Mesendoderm (in vitro differentiated cells): ENCODE results near the gene FEZ2.

Source experiments
- DNase-seq: peaks from one replicate; pipeline ENCODE4 v3.0.0; 2013
- H2AK5ac ChIP-seq: 2 replicates; pipeline ENCODE4 v1.6.1; 2013; ENCODE audit warnings: low read length, inconsistent platforms
- H2BK120ac ChIP-seq: 2 replicates; pipeline ENCODE4 v1.6.1; 2013; ENCODE audit warnings: low read depth, mild to moderate bottlenecking, low read length, moderate library complexity, mixed read lengths
- H2BK15ac ChIP-seq: replicated peaks from 2 replicates; pipeline ENCODE4 v1.6.1; 2013; ENCODE audit warnings: low read depth, mild to moderate bottlenecking, moderate library complexity
- H2BK5ac ChIP-seq: 2 replicates; pipeline ENCODE4 v1.6.1; 2013; ENCODE audit warnings: low read length, inconsistent platforms
- H3K18ac ChIP-seq: 2 replicates; pipeline ENCODE4 v1.6.1; 2013; ENCODE audit warnings: mild to moderate bottlenecking, low read length, mixed read lengths
- H3K23ac ChIP-seq: one replicate; pipeline ENCODE4 v1.6.1; 2013; ENCODE audit warnings: low read length
- H3K27ac ChIP-seq: 2 replicates; pipeline ENCODE4 v1.5.1; 2013; ENCODE audit warnings: low read depth, mild to moderate bottlenecking, inconsistent platforms, low read length, moderate library complexity
- H3K27me3 ChIP-seq: 2 replicates; pipeline ENCODE4 v1.6.1; 2013; ENCODE audit warnings: low read length, control low read depth, mild to moderate bottlenecking, inconsistent platforms; ENCODE audit not compliant: insufficient read depth, poor library complexity
- H3K36me3 ChIP-seq: 2 replicates; pipeline ENCODE4 v1.6.1; 2013; ENCODE audit warnings: low read length, inconsistent platforms; ENCODE audit not compliant: control insufficient read depth, insufficient read depth
- H3K4ac ChIP-seq: one replicate; pipeline ENCODE4 v1.6.1; 2013; ENCODE audit warnings: low read depth, mild to moderate bottlenecking, low read length, moderate library complexity
- H3K4me1 ChIP-seq: 2 replicates; pipeline ENCODE4 v1.6.1; 2013; ENCODE audit warnings: low read depth, low read length, inconsistent platforms; ENCODE audit not compliant: control insufficient read depth
- H3K4me2 ChIP-seq: 2 replicates; pipeline ENCODE4 v1.6.1; 2013; ENCODE audit warnings: low read length
- H3K4me3 ChIP-seq: 2 replicates; pipeline ENCODE4 v1.5.1; 2013; ENCODE audit warnings: mild to moderate bottlenecking, low read length
- H3K56ac ChIP-seq: one replicate; pipeline ENCODE4 v1.6.1; 2013; ENCODE audit warnings: low read length
- H3K79me1 ChIP-seq: 2 replicates; pipeline ENCODE4 v1.6.1; 2013; ENCODE audit warnings: low read length, inconsistent platforms
- H3K79me2 ChIP-seq: 2 replicates; pipeline ENCODE4 v1.6.1; 2013; ENCODE audit warnings: mild to moderate bottlenecking, low read length; ENCODE audit not compliant: control insufficient read depth, insufficient read depth
- H3K9ac ChIP-seq: 2 replicates; pipeline ENCODE4 v1.6.1; 2013; ENCODE audit warnings: low read length, inconsistent platforms
- H4K5ac ChIP-seq: one replicate; pipeline ENCODE4 v1.6.1; 2013; ENCODE audit warnings: low read length
- H4K8ac ChIP-seq: one replicate; pipeline ENCODE4 v1.6.1; 2013; ENCODE audit warnings: low read depth, mild to moderate bottlenecking, control low read depth, low read length, moderate library complexity
- WGBS: extraction: QIAGEN DNeasy Blood & Tissue Kit; methylation state at CpG from one replicate; pipeline ENCODE4 v1.1.7; 2013; ENCODE audit warnings: low lambda C conversion rate, missing lambda C conversion rate; ENCODE audit not compliant: insufficient coverage; ENCODE audit errors: extremely low coverage; 5-methylcytosine and 5-hydroxymethylcytosine counted together

The FEZ2 gene

DNA sequence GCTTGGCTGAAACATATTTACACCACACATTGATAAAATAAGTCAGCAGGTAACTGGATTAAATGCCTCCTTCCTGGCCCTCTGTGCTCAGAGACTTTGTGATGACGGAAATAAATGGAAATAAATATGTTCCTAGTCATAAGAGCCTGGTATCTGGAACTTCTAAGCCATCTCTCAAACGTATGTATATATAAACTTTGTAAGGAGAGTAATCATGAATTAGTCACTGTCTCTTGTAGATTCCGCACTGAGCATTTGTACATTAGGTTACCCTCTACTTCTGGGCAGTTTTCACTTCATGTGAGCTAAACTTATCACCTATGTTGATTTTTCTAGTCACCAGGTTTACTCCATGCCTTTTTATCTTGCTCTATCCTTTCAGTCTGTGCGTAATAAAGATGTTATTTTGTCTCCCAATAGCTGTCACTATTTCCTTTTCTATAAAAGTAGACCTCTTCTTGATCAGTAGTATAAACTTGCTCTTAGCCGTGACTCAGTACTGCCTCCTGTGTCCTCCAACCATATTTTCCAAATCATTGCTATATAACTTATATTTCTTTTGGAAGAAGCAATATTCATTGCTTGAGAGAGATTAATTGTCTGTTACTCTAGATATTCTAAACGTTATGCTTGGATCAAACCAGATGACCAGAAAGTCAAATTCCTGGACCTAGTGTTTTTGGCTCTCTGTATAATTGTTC is 53.2 kb downstream of the FEZ2 start:
- no peak overlapping the region for H3K27ac ChIP-seq
- no peak overlapping the region for H3K56ac ChIP-seq
- H2BK15ac ChIP-seq, result no peak overlapping the region
- H3K4ac ChIP-seq, result no peak overlapping the region
- no peak overlapping the region for H3K4me3 ChIP-seq
- no peaks in the 10 kb centered on the region for H3K27me3 ChIP-seq
- no peak overlapping the region for H2BK120ac ChIP-seq
- H3K18ac ChIP-seq, result no peak overlapping the region
- no peaks in the 10 kb centered on the region for H3K79me2 ChIP-seq
- H3K79me1 ChIP-seq, result no peaks in the 10 kb centered on the region
- no peaks in the 10 kb centered on the region for H3K4me1 ChIP-seq
- no peak overlapping the region for H4K8ac ChIP-seq
- no peak overlapping the region for H3K23ac ChIP-seq
- H3K36me3 ChIP-seq, result no peaks in the 10 kb centered on the region
- no peak overlapping the region for H3K9ac ChIP-seq
- no peak for DNase-seq
- no peak overlapping the region for H2BK5ac ChIP-seq
- WGBS, result no CpG with 5 or more reads among the region's 6 CpGs
- no peak overlapping the region for H4K5ac ChIP-seq
- no peak overlapping the region for H3K4me2 ChIP-seq
- H2AK5ac ChIP-seq, result no peak overlapping the region

DNA sequence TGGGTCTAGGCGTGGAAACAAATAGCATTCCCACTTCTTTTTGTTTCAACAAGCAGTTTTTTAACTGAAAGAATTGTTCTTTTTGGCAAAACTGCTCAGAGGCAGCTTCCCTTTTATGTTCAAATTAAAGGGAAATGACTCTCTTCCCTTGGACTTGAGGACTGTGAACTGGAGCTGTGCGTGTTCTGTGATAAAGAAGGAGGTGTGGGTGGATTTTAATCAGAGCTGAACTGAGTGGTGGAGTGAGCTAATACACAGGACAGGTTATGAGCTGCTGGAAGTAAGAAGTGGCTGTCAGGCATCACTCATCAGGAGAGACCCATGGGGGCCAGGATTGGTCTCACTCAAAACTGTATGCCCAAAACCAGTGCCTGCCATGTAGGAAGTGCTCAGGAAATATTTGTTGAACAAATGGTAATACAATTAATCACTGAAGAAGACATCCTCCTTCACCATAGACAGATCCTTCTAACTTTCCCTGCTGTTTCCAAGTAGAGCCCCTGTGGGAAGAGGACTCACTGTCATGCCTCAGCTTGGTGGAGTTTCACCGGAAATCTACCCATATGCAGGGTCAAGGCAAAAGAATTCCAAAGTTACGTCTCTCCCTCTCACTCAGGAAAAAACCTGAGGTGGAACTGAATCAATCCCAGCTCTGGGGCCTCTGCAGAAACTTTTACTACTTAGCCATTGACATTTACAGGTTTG is 55.9 kb downstream of the FEZ2 start:
- Histone ChIP-seq H3K79me1 (no peaks in the 10 kb centered on the region), H4K8ac (no peak overlapping the region), H2AK5ac (no peak overlapping the region), H3K4me3 (no peak overlapping the region), H3K27me3 (no peaks in the 10 kb centered on the region), H3K79me2 (no peaks in the 10 kb centered on the region), H3K27ac (no peak overlapping the region), H2BK5ac (no peak overlapping the region), H3K23ac (no peak overlapping the region), H3K4me1 (no peaks in the 10 kb centered on the region), H2BK15ac (no peak overlapping the region), H2BK120ac (no peak overlapping the region), H3K9ac (no peak overlapping the region), H3K4ac (no peak overlapping the region), H3K4me2 (no peak overlapping the region), H3K36me3 (no peaks in the 10 kb centered on the region), H3K56ac (no peak overlapping the region), H4K5ac (no peak overlapping the region), H3K18ac (no peak overlapping the region)
- no peak for DNase-seq
- no CpG with 5 or more reads among the region's 4 CpGs for WGBS

DNA sequence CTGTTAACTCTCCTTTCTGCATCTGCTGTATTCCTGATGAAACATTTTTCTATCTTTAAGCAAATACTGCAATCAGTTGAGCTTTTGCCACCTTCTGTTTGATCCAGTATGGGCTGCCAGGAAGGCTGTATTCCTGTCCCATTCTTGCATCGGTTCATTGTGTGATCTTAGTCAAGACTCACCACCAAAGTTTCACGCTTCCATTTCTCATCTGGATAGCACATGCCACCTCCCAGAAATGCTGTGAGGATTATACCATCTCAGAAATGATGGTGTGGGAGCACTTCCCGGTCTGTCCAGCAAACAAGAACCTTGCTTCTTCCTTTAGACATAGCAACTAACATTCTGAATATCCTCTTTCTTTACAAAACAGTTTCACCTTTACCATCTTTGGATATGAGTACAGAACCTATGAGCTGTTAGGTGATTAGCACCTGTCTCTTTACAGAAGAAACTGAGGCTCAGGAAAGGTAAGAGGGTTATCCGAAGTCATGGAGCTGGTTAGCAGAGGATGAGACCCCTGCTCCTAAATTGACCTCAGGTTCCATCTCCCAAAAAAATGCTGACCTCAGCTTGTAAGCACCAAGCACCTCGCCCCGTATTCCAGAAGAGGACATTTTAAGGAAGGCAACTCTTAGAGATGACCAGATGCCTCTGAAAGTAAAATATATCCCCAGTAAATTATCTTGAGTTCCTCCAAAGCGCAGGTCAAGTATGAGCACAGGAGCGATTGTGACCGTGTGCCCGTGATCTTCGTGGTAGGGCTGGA is 56.8 kb downstream of the FEZ2 start:
- WGBS, result no CpG with 5 or more reads among the region's 11 CpGs
- no peak overlapping the region for H3K23ac ChIP-seq
- no peak overlapping the region for H2BK15ac ChIP-seq
- H3K4me2 ChIP-seq, result no peak overlapping the region
- no peak overlapping the region for H2BK5ac ChIP-seq
- H2AK5ac ChIP-seq, result no peak overlapping the region
- H2BK120ac ChIP-seq, result no peak overlapping the region
- H3K4me3 ChIP-seq, result no peak overlapping the region
- H3K18ac ChIP-seq, result no peak overlapping the region
- no peaks in the 10 kb centered on the region for H3K79me1 ChIP-seq
- no peaks in the 10 kb centered on the region for H3K36me3 ChIP-seq
- H3K27me3 ChIP-seq, result no peaks in the 10 kb centered on the region
- no peak overlapping the region for H3K4ac ChIP-seq
- no peak for DNase-seq
- no peak overlapping the region for H3K9ac ChIP-seq
- no peak overlapping the region for H3K56ac ChIP-seq
- H3K79me2 ChIP-seq, result no peaks in the 10 kb centered on the region
- no peaks in the 10 kb centered on the region for H3K4me1 ChIP-seq
- no peak overlapping the region for H4K8ac ChIP-seq
- no peak overlapping the region for H4K5ac ChIP-seq
- no peak overlapping the region for H3K27ac ChIP-seq

DNA sequence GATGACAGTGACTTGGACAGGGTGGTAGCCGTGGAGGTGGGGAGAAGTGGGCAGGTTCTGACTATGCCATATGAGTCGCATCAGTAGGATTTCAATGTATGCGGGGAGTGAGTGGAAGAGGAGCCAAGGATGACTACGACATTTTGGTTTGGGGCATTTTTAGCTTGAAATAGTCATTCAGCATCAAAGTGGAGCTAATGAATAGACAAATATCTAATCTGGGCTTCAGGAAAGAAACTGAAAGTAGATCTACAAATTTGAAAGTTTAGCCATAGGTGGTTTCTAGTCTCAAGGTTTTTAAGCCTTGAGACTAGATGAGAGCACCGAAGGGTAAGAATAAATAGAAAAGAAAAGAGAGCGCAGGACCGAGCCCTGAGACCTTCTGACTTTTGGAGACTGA is 58.3 kb downstream of the FEZ2 start:
- no CpG with 5 or more reads among the region's 7 CpGs for WGBS
- no peak overlapping the region for H3K9ac ChIP-seq

DNA sequence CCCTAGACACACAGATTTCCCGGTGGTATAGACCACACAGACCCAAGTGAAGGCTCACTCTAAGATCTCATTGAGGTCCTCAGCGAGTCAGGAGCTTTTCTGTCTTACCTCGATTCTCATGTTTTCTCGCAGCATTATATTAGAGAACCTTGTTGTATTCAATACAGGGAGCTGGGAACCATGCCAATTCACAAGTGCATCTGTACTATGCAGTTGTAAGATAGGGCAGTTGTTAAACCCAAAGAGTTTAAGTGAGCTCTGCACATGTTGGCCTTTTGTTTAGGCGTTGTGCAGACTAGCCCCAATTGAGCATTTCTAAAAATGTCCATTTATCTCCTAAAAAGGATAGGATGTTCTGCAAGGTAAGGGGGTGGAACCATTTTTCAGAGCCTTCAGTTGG is 59.6 kb downstream of the FEZ2 start:
- Histone ChIP-seq H3K36me3 (no peaks in the 10 kb centered on the region), H2BK5ac (no peak overlapping the region)
- no peak for DNase-seq

More for the DNA sequence above, 58.3 kb downstream of the FEZ2 start:
- H2AK5ac ChIP-seq, result no peak overlapping the region
- H3K79me2 ChIP-seq, result no peaks in the 10 kb centered on the region
- H4K5ac ChIP-seq, result no peak overlapping the region
- no peak overlapping the region for H4K8ac ChIP-seq
- no peaks in the 10 kb centered on the region for H3K79me1 ChIP-seq
- H3K18ac ChIP-seq, result no peak overlapping the region
- no peak overlapping the region for H3K23ac ChIP-seq
- no peak overlapping the region for H3K4me2 ChIP-seq
- no peak for DNase-seq
- H2BK5ac ChIP-seq, result no peak overlapping the region
- H2BK120ac ChIP-seq, result no peak overlapping the region
- no peaks in the 10 kb centered on the region for H3K27me3 ChIP-seq
- no peaks in the 10 kb centered on the region for H3K4me1 ChIP-seq
- H2BK15ac ChIP-seq, result no peak overlapping the region
- H3K36me3 ChIP-seq, result no peaks in the 10 kb centered on the region
- H3K4me3 ChIP-seq, result no peak overlapping the region
- no peak overlapping the region for H3K56ac ChIP-seq
- H3K4ac ChIP-seq, result no peak overlapping the region
- H3K27ac ChIP-seq, result no peak overlapping the region

More for the DNA sequence above, 59.6 kb downstream of the FEZ2 start:
- H3K4me2 ChIP-seq, result no peak overlapping the region
- no peak overlapping the region for H3K9ac ChIP-seq
- H2AK5ac ChIP-seq, result no peak overlapping the region
- no peaks in the 10 kb centered on the region for H3K79me1 ChIP-seq
- no peaks in the 10 kb centered on the region for H3K79me2 ChIP-seq
- no peak overlapping the region for H3K56ac ChIP-seq
- H3K27ac ChIP-seq, result no peak overlapping the region
- WGBS, result no CpG with 5 or more reads among the region's 5 CpGs
- H3K4ac ChIP-seq, result no peak overlapping the region
- H2BK15ac ChIP-seq, result no peak overlapping the region
- H4K5ac ChIP-seq, result no peak overlapping the region
- no peak overlapping the region for H4K8ac ChIP-seq
- no peaks in the 10 kb centered on the region for H3K27me3 ChIP-seq
- H3K4me3 ChIP-seq, result no peak overlapping the region
- H3K23ac ChIP-seq, result no peak overlapping the region
- no peaks in the 10 kb centered on the region for H3K4me1 ChIP-seq
- no peak overlapping the region for H2BK120ac ChIP-seq
- no peak overlapping the region for H3K18ac ChIP-seq
